22Rv1 (cell line): ENCODE data around the gene CYP4X1.
"Not testable (repeated sequence)": the region's sequence is repeated elsewhere in the genome, so short reads cannot be mapped to it uniquely, and the experiment has no call there.

Source experiments
- H3K27ac ChIP-seq: fragments of 450-650 bp; 2 replicates; pipeline ENCODE4 v1.5.1; 2017
- ZFX ChIP-seq: fragments of 450-650 bp; IDR thresholded peaks from 2 replicates; pipeline ENCODE4 v1.6.1; 2017; ENCODE audit warnings: antibody characterized with exemption, borderline replicate concordance
- TF ChIP-seq, protein P1 (sequence below): fragments of 450-650 bp; IDR thresholded peaks from 2 replicates; pipeline ENCODE4 v1.5.1; 2017; ENCODE audit warnings: mild to moderate bottlenecking

Gene CYP4X1

GRCh38 chr1:47031059-47031458 lies 7.6 kb downstream of the CYP4X1 start:
- TF ChIP-seq ZFX = no peak
- TF ChIP-seq, protein P1, sequence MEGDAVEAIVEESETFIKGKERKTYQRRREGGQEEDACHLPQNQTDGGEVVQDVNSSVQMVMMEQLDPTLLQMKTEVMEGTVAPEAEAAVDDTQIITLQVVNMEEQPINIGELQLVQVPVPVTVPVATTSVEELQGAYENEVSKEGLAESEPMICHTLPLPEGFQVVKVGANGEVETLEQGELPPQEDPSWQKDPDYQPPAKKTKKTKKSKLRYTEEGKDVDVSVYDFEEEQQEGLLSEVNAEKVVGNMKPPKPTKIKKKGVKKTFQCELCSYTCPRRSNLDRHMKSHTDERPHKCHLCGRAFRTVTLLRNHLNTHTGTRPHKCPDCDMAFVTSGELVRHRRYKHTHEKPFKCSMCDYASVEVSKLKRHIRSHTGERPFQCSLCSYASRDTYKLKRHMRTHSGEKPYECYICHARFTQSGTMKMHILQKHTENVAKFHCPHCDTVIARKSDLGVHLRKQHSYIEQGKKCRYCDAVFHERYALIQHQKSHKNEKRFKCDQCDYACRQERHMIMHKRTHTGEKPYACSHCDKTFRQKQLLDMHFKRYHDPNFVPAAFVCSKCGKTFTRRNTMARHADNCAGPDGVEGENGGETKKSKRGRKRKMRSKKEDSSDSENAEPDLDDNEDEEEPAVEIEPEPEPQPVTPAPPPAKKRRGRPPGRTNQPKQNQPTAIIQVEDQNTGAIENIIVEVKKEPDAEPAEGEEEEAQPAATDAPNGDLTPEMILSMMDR = no peak
- H3K27ac ChIP-seq = peak overlapping the region; percentile 72

GRCh38 chr1:47031585-47031984 lies 8.1 kb downstream of the CYP4X1 start:
- TF ChIP-seq, protein P1 = no peak
- no peak for TF ChIP-seq ZFX
- peak overlapping the region; percentile 72 for H3K27ac ChIP-seq

GRCh38 chr1:47036764-47037163 lies 13.3 kb downstream of the CYP4X1 start:
- TF ChIP-seq, protein P1 = no peak
- TF ChIP-seq ZFX = no peak
- no peak overlapping the region for H3K27ac ChIP-seq

DNA sequence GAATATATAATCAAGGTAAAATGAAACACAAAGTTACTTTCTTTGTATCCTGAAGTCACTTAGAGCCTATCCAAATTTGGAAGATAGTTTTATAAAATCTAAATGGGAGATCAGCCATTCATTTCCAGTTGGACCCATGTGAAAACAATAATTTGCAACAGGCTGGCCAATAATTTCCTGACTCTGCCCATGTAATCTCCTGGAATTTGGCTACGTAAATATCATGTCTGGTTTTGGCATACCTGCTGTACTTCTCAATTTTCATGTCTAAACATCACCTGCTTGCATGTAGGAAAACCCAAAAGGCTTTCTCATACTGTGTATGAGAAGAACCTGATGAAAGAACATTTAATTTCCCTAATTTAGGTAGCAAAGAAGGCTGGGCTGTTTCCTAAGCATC lies 35.9 kb downstream of the CYP4X1 start:
- TF ChIP-seq, protein P1 = no peak
- TF ChIP-seq ZFX = no peak
- no peak overlapping the region for H3K27ac ChIP-seq

- TF ChIP-seq, protein P1 = no peak
- TF ChIP-seq ZFX = no peak
- no peak within 1 kb of the TSS for H3K27ac ChIP-seq
Measured at GRCh38 chr1:47067097-47067594, 43.7 kb downstream of the CYP4X1 start, which contains the start of gene CYP4Z1. CYP4Z1 (plus strand) TSS chr1:47067231; CDS start chr1:47067491, 260 bp downstream.

DNA sequence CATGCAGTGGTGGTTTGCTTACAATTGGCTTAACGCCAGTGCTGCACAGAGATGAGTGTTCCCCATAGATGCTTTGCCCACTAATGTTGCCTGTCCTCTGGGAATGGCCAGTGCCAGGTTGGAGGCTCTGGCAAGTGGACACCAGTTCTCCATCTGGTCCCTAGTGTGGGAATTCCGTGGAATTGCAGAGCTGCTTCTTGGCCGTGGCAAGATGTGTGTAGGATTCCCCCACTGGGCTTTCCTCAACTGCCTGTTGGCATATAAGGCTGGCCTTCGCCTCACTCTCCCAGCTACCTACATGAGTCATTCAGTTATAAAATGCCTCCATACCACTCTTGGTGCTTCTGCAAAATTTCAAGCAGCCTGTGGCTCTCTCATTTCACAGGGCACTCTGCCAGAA lies 45.6 kb downstream of the CYP4X1 start:
- not testable (repeated sequence) for H3K27ac ChIP-seq

GRCh38 chr1:47069509-47069908 lies 46.0 kb downstream of the CYP4X1 start:
- H3K27ac ChIP-seq = not testable (repeated sequence)

GRCh38 chr1:47089356-47089755 lies 65.9 kb downstream of the CYP4X1 start:
- not testable (repeated sequence) for H3K27ac ChIP-seq
- TF ChIP-seq, protein P1 = peak; percentile 72
